GM12878 (cell line): ENCODE measurements around the gene CATSPERZ.

Experiments
- CHD2 ChIP-seq: IDR thresholded peaks from 2 replicates; pipeline ENCODE4 v1.6.1; 2011; ENCODE audit warnings: low read depth, low read length, improper control_type of control experiment, borderline replicate concordance
- MYC ChIP-seq: IDR thresholded peaks from 2 replicates; pipeline ENCODE4 v1.6.1; 2011; ENCODE audit warnings: mild to moderate bottlenecking, low read length, moderate library complexity, inconsistent platforms; ENCODE audit not compliant: insufficient read depth, insufficient replicate concordance, insufficient read length, severe bottlenecking
- POLR2AphosphoS5 ChIP-seq: IDR thresholded peaks from 2 replicates; pipeline ENCODE4 v1.6.1; 2011; ENCODE audit warnings: mild to moderate bottlenecking, low read length, inconsistent platforms

GRCh38 chr11:64349025-64349387 lies 48.8 kb downstream of the CATSPERZ start:
- TF ChIP-seq CHD2 (no peak), POLR2AphosphoS5 (no peak), MYC (no peak)
